Spleen (tissue), 11 donors: ENCODE results near the gene ABHD6. TPM values are rescaled to one million over a fixed set of nuclear protein-coding genes. Genes with fewer than 3 reads are reported as not detected.

Experiments
- DNase-seq: peaks from one replicate; pipeline ENCODE4 v3.0.0-alpha.2; 2020
- H3K27ac ChIP-seq, 8 donors: fragments of 200-600 bp; sonication (generic) in 7 of 8; 1 replicate in 4 of 8; 2 replicates in 4 of 8; pipeline versions ENCODE4 v1.5.0 to v1.8.0; 2016 to 2021; ENCODE audit warnings: inconsistent platforms in 4 of 8, mild to moderate bottlenecking in 4 of 8, moderate library complexity in 1 of 8
- H3K27me3 ChIP-seq, 7 donors: fragments of 200-600 bp; sonication (generic) in 6 of 7; replicated peaks in 1 of 7; 1 replicate in 4 of 7; 2 replicates in 3 of 7; pipeline versions ENCODE4 v1.5.0 to v1.8.0; 2016 to 2021; ENCODE audit warnings: inconsistent platforms in 3 of 7, mild to moderate bottlenecking in 1 of 7
- H3K36me3 ChIP-seq, 6 donors: fragments of 200-600 bp; sonication (generic) in 5 of 6; 1 replicate in 4 of 6; 2 replicates in 2 of 6; pipeline versions ENCODE4 v1.5.0 to v1.8.0; 2016 to 2021; ENCODE audit warnings: inconsistent platforms in 2 of 6
- H3K4me1 ChIP-seq, 6 donors: fragments of 200-600 bp; sonication (generic) in 5 of 6; 1 replicate in 3 of 6; 2 replicates in 3 of 6; pipeline versions ENCODE4 v1.5.0 to v1.8.0; 2016 to 2021; ENCODE audit warnings: inconsistent platforms in 3 of 6
- H3K4me3 ChIP-seq, 8 donors: fragments of 200-600 bp; sonication (generic) in 7 of 8; 1 replicate in 4 of 8; 2 replicates in 4 of 8; pipeline versions ENCODE4 v1.5.0 to v1.8.0; 2016 to 2021; ENCODE audit warnings: inconsistent platforms in 4 of 8, mild to moderate bottlenecking in 4 of 8, moderate library complexity in 2 of 8
- H3K9me3 ChIP-seq, 8 donors: fragments of 200-600 bp; sonication (generic) in 7 of 8; 1 replicate in 4 of 8; 2 replicates in 4 of 8; pipeline versions ENCODE4 v1.5.0 to v1.8.0; 2016 to 2021; ENCODE audit warnings: inconsistent platforms in 4 of 8
- CTCF ChIP-seq, 11 experiments: fragments of 200-600 bp in 7 of 11; fragments of 450-650 bp in 4 of 11; sonication (generic) in 4 of 11; IDR thresholded peaks in 8 of 11; conservative IDR thresholded peaks in 3 of 11; 1 replicate in 7 of 11; 2 replicates in 4 of 11; pipeline versions ENCODE4 v1.4.0 to v1.8.0; 2016 to 2021; ENCODE audit warnings: antibody characterized with exemption in 11 of 11, inconsistent platforms in 4 of 11, mild to moderate bottlenecking in 1 of 11
- POLR2A ChIP-seq, 3 donors: fragments of 450-650 bp; IDR thresholded peaks; one replicate each; pipeline ENCODE4 v1.5.1; 2017; ENCODE audit warnings: antibody characterized with exemption in 3 of 3, mild to moderate bottlenecking in 1 of 3
- POLR2AphosphoS5 ChIP-seq, 3 donors: sonication (generic); formaldehyde crosslinking; IDR thresholded peaks; one replicate each; pipeline ENCODE4 v1.5.1; 2017; ENCODE audit warnings: antibody characterized with exemption in 3 of 3
- WGBS, 5 donors: extraction: QIAGEN DNeasy Blood & Tissue Kit in 3 of 5; methylation state at CpG; one replicate each; pipeline versions ENCODE4 v1.1.5 to v1.1.7; 2013 to 2018; 5-methylcytosine and 5-hydroxymethylcytosine counted together
- intact Hi-C: fragments of 100-400 bp; cut with DNase I; formaldehyde crosslinking; loops from one replicate; pipeline ENCODE4 v1.15.0; 2023; ENCODE audit warnings: low total_unique reads
- polyA plus RNA-seq, 3 donors: library from polyadenylated mRNA; stranded (reverse); fragments of 200-250 nt; gene quantifications; one replicate each; pipeline ENCODE4 v1.2.1, GENCODE V29; 2013
- total RNA-seq, 7 donors: library from RNA; depleted of rRNA in 3 of 7; stranded (reverse); fragments of >200 nt in 3 of 7; fragmentation: NEBNext Ultra II Directional in 4 of 7; extraction: Animal tissue kit (Norgen Biotek cat#: 25700) in 4 of 7; gene quantifications; one replicate each; pipeline versions ENCODE4 v1.1.0 to v1.2.1, GENCODE V29; 2016 to 2021
- donor health status: healthy with polysubstance abuse.
- donor health status: DM: no; HTN: no; CAD: no; lungs with moderate emphysema.
- donor health status: DM: no; HTN: no; CAD: no.
- donor health status: Bipolar disorder and iron deficiency.
- donor health status: healthy.
- donor health status: DM: no; HTN: no; CAD: no.
- donor health status: DM: yes; HTN: yes; CAD: no.

Gene ABHD6
- total and polyA plus RNA-seq, 10 donors = 17.2 to 79.9 (median 48.4) TPM

GRCh38 chr3:58246148-58247047 is 8.8 kb downstream of the ABHD6 start:
- Histone ChIP-seq H3K36me3 (peaks cover 0 to 21% (median 0%) of the 10 kb centered on the region in 6 donors), H3K4me3 (no peak overlapping the region), H3K9me3 (no peaks in the 10 kb centered on the region), H3K27ac (peak overlapping the region in 2 of 8 donors; percentile 24 to 37), H3K27me3 (no peaks in the 10 kb centered on the region), H3K4me1 (peaks cover 3 to 85% (median 51%) of the 10 kb centered on the region in 6 donors)
- no peak for DNase-seq
- WGBS, 5 donors = 71 to 86% (median 73%) methylated on average over 8 of the region's 8 CpGs
- intact Hi-C loops = loop anchor here (10.0 kb wide), 1 partner anchor 48 kb away; no protein-coding TSS in a partner anchor
- TF ChIP-seq POLR2A (IDR thresholded peaks at IDR 0.05) = no peak
- TF ChIP-seq POLR2AphosphoS5 (IDR thresholded peaks at IDR 0.05) = no peak
- no peak for TF ChIP-seq CTCF (IDR thresholded peaks at IDR 0.05 in 8 of 11, conservative IDR thresholded peaks at IDR 0.05 in 3 of 11)

- peaks cover 0 to 95% (median 51%) of the 10 kb centered on the region in 6 donors for H3K4me1 ChIP-seq
- H3K27me3 ChIP-seq = no peaks in the 10 kb centered on the region
- no peaks in the 10 kb centered on the region for H3K9me3 ChIP-seq
- TF ChIP-seq CTCF (IDR thresholded peaks at IDR 0.05 in 8 of 11, conservative IDR thresholded peaks at IDR 0.05 in 3 of 11) = no peak
- no peak for TF ChIP-seq POLR2A (IDR thresholded peaks at IDR 0.05)
- TF ChIP-seq POLR2AphosphoS5 (IDR thresholded peaks at IDR 0.05) = no peak
- no peak for DNase-seq
- H3K4me3 ChIP-seq = no peak overlapping the region
- intact Hi-C loops = loop anchor here (10.0 kb wide), 1 partner anchor 45 kb away; no protein-coding TSS in a partner anchor
- H3K36me3 ChIP-seq = peaks cover 0 to 52% (median 7%) of the 10 kb centered on the region in 6 donors
- peak overlapping the region in 7 of 8 donors; percentile 2 to 70 (median 51) for H3K27ac ChIP-seq
- WGBS, 5 donors = 61 to 74% (median 70%) methylated on average over 7 of the region's 7 CpGs
Observed at GRCh38 chr3:58249358-58250092, 11.9 kb downstream of the ABHD6 start.

GRCh38 chr3:58250093-58250707 is 12.6 kb downstream of the ABHD6 start:
- peaks cover 0 to 52% (median 7%) of the 10 kb centered on the region in 6 donors for H3K36me3 ChIP-seq

More at GRCh38 chr3:58250093-58250707, 12.6 kb downstream of the ABHD6 start:
- DNase-seq = no peak
- Histone ChIP-seq H3K4me3 (no peak overlapping the region), H3K27me3 (no peaks in the 10 kb centered on the region), H3K9me3 (no peaks in the 10 kb centered on the region), H3K27ac (peak overlapping the region in 6 of 8 donors; percentile 2 to 70 (median 54)), H3K4me1 (peaks cover 0 to 91% (median 51%) of the 10 kb centered on the region in 6 donors)
- 60 to 81% (median 76%) methylated on average over 8 of the region's 8 CpGs for WGBS, 5 donors
- intact Hi-C loops = no loop called here
- TF ChIP-seq CTCF (IDR thresholded peaks at IDR 0.05 in 8 of 11, conservative IDR thresholded peaks at IDR 0.05 in 3 of 11) = no peak
- TF ChIP-seq POLR2A (IDR thresholded peaks at IDR 0.05) = no peak
- peak in 2 of 3 donors; percentile 50 to 64 for TF ChIP-seq POLR2AphosphoS5 (IDR thresholded peaks at IDR 0.05)
